ACC112 (cell line): ENCODE results near the gene MACROD2.

Experiments
- H2AFZ ChIP-seq: fragments of 200-600 bp; sonication (generic); one replicate; pipeline ENCODE4 v1.6.0; 2017; ENCODE audit warnings: antibody characterized with exemption, low read length; ENCODE audit not compliant: unreplicated experiment
- H3K27ac ChIP-seq: fragments of 200-600 bp; sonication (generic); 2 replicates; pipeline ENCODE4 v1.5.1; 2014; ENCODE audit warnings: low read depth, mild to moderate bottlenecking, antibody characterized with exemption, low read length, moderate library complexity
- H3K27me3 ChIP-seq: fragments of 200-600 bp; sonication (generic); 2 replicates; pipeline ENCODE4 v1.6.1; 2014; ENCODE audit warnings: mild to moderate bottlenecking, antibody characterized with exemption, low read length, moderate library complexity, mixed read lengths; ENCODE audit not compliant: insufficient read depth
- H3K36me3 ChIP-seq: fragments of 200-600 bp; sonication (generic); 2 replicates; pipeline ENCODE4 v1.6.1; 2016; ENCODE audit warnings: mild to moderate bottlenecking, antibody characterized with exemption, low read length, moderate library complexity, mixed read lengths; ENCODE audit not compliant: insufficient read depth
- H3K4me1 ChIP-seq: fragments of 200-600 bp; sonication (generic); one replicate; pipeline ENCODE4 v1.6.1; 2016; ENCODE audit warnings: low read length, mixed read lengths; ENCODE audit not compliant: insufficient read depth, unreplicated experiment, control insufficient read depth
- H3K4me3 ChIP-seq: fragments of 200-600 bp; sonication (generic); 2 replicates; pipeline ENCODE4 v1.5.1; 2014; ENCODE audit warnings: mild to moderate bottlenecking, low read depth, low read length
- H3K79me2 ChIP-seq: fragments of 200-600 bp; sonication (generic); one replicate; pipeline ENCODE4 v1.6.0; 2016; ENCODE audit warnings: low read length; ENCODE audit not compliant: control insufficient read depth, unreplicated experiment, insufficient read depth

The MACROD2 gene

GRCh38 chr20:15991279-15991678, 1996.0 kb downstream of the MACROD2 start:
- Histone ChIP-seq H3K79me2 (no peaks in the 10 kb centered on the region), H3K27ac (no peak overlapping the region), H3K36me3 (no peaks in the 10 kb centered on the region), H2AFZ (no peak overlapping the region), H3K27me3 (no peaks in the 10 kb centered on the region), H3K4me1 (no peaks in the 10 kb centered on the region), H3K4me3 (no peak overlapping the region)

GRCh38 chr20:15992564-15992963, 1997.2 kb downstream of the MACROD2 start:
- Histone ChIP-seq H3K27me3 (no peaks in the 10 kb centered on the region), H3K27ac (no peak overlapping the region), H3K4me1 (no peaks in the 10 kb centered on the region), H2AFZ (no peak overlapping the region), H3K4me3 (no peak overlapping the region), H3K36me3 (no peaks in the 10 kb centered on the region), H3K79me2 (no peaks in the 10 kb centered on the region)

- H3K27me3 ChIP-seq: no peaks in the 10 kb centered on the region
- no peaks in the 10 kb centered on the region for H3K36me3 ChIP-seq
- no peaks in the 10 kb centered on the region for H3K4me1 ChIP-seq
- no peak overlapping the region for H3K27ac ChIP-seq
- H2AFZ ChIP-seq: no peak overlapping the region
- no peaks in the 10 kb centered on the region for H3K79me2 ChIP-seq
- no peak overlapping the region for H3K4me3 ChIP-seq
These were observed 2004.8 kb downstream of the MACROD2 start for GRCh38 chr20:16000112-16000511.

GRCh38 chr20:16001286-16001685, 2006.0 kb downstream of the MACROD2 start:
- H2AFZ ChIP-seq: no peak overlapping the region
- H3K79me2 ChIP-seq: no peaks in the 10 kb centered on the region
- H3K4me3 ChIP-seq: no peak overlapping the region
- H3K4me1 ChIP-seq: no peaks in the 10 kb centered on the region
- H3K27ac ChIP-seq: no peak overlapping the region
- H3K27me3 ChIP-seq: no peaks in the 10 kb centered on the region
- no peaks in the 10 kb centered on the region for H3K36me3 ChIP-seq

GRCh38 chr20:16003310-16003709, 2008.0 kb downstream of the MACROD2 start:
- Histone ChIP-seq H2AFZ (no peak overlapping the region), H3K27ac (no peak overlapping the region)

GRCh38 chr20:16004108-16004854, 2009.0 kb downstream of the MACROD2 start:
- H3K36me3 ChIP-seq: no peaks in the 10 kb centered on the region
- no peak overlapping the region for H2AFZ ChIP-seq
- H3K4me1 ChIP-seq: no peaks in the 10 kb centered on the region
- H3K27ac ChIP-seq: no peak overlapping the region
- H3K27me3 ChIP-seq: no peaks in the 10 kb centered on the region
- H3K79me2 ChIP-seq: no peaks in the 10 kb centered on the region
- no peak overlapping the region for H3K4me3 ChIP-seq

More at GRCh38 chr20:16003310-16003709, 2008.0 kb downstream of the MACROD2 start:
- Histone ChIP-seq H3K4me1 (no peaks in the 10 kb centered on the region), H3K4me3 (no peak overlapping the region), H3K79me2 (no peaks in the 10 kb centered on the region), H3K36me3 (no peaks in the 10 kb centered on the region), H3K27me3 (no peaks in the 10 kb centered on the region)

- Histone ChIP-seq H3K27me3 (no peaks in the 10 kb centered on the region), H3K36me3 (no peaks in the 10 kb centered on the region), H2AFZ (no peak overlapping the region), H3K4me3 (no peak overlapping the region), H3K27ac (no peak overlapping the region), H3K4me1 (no peaks in the 10 kb centered on the region), H3K79me2 (no peaks in the 10 kb centered on the region)
These were observed 2010.0 kb downstream of the MACROD2 start for GRCh38 chr20:16005021-16005914.

GRCh38 chr20:16005915-16006493, 2010.7 kb downstream of the MACROD2 start:
- no peak overlapping the region for H3K4me3 ChIP-seq

GRCh38 chr20:16007164-16007563, 2011.8 kb downstream of the MACROD2 start:
- H3K4me3 ChIP-seq: no peak overlapping the region
- H2AFZ ChIP-seq: no peak overlapping the region
- no peaks in the 10 kb centered on the region for H3K27me3 ChIP-seq
- H3K27ac ChIP-seq: no peak overlapping the region
- no peaks in the 10 kb centered on the region for H3K79me2 ChIP-seq
- no peaks in the 10 kb centered on the region for H3K4me1 ChIP-seq
- no peaks in the 10 kb centered on the region for H3K36me3 ChIP-seq

More at GRCh38 chr20:16005915-16006493, 2010.7 kb downstream of the MACROD2 start:
- Histone ChIP-seq H3K4me1 (no peaks in the 10 kb centered on the region), H2AFZ (no peak overlapping the region), H3K79me2 (no peaks in the 10 kb centered on the region), H3K27me3 (no peaks in the 10 kb centered on the region), H3K27ac (no peak overlapping the region), H3K36me3 (no peaks in the 10 kb centered on the region)

- Histone ChIP-seq H3K36me3 (no peaks in the 10 kb centered on the region), H2AFZ (no peak overlapping the region), H3K27ac (no peak overlapping the region), H3K79me2 (no peaks in the 10 kb centered on the region), H3K4me1 (no peaks in the 10 kb centered on the region), H3K27me3 (no peaks in the 10 kb centered on the region), H3K4me3 (no peak overlapping the region)
These were observed 2012.6 kb downstream of the MACROD2 start for GRCh38 chr20:16007962-16008361.
